ENCODE results near the gene P2RX7.

GRCh38 chr12:121131941-121132341 lies 735 bp upstream of the P2RX7 start:
- TF ChIP-seq, protein P1, sequence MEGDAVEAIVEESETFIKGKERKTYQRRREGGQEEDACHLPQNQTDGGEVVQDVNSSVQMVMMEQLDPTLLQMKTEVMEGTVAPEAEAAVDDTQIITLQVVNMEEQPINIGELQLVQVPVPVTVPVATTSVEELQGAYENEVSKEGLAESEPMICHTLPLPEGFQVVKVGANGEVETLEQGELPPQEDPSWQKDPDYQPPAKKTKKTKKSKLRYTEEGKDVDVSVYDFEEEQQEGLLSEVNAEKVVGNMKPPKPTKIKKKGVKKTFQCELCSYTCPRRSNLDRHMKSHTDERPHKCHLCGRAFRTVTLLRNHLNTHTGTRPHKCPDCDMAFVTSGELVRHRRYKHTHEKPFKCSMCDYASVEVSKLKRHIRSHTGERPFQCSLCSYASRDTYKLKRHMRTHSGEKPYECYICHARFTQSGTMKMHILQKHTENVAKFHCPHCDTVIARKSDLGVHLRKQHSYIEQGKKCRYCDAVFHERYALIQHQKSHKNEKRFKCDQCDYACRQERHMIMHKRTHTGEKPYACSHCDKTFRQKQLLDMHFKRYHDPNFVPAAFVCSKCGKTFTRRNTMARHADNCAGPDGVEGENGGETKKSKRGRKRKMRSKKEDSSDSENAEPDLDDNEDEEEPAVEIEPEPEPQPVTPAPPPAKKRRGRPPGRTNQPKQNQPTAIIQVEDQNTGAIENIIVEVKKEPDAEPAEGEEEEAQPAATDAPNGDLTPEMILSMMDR (conservative IDR thresholded peaks at IDR 0.05; ENCODE audit: low read depth, low read length) = no peak
- TF ChIP-seq EZH2 (IDR thresholded peaks at IDR 0.05; ENCODE audit: low read length, unreplicated experiment) (no peak), EZH2phosphoT487 (IDR thresholded peaks at IDR 0.05; ENCODE audit: borderline replicate concordance, low read length) (no peak)

Data from PC-3 (cell line).